Right lobe of liver (tissue), 4 donors: ENCODE results near the gene CCR5AS.

Experiments
- CTCF ChIP-seq, 4 donors: fragments of 200-600 bp in 3 of 4; fragments of 450-650 bp in 1 of 4; IDR thresholded peaks; one replicate each; pipeline versions ENCODE4 v1.5.1 to v1.8.0; 2016 to 2022; ENCODE audit warnings: antibody characterized with exemption in 4 of 4, mild to moderate bottlenecking in 2 of 4
- POLR2A ChIP-seq: fragments of 450-650 bp; IDR thresholded peaks from one replicate; pipeline ENCODE4 v1.6.1; 2017; ENCODE audit warnings: antibody characterized with exemption, mild to moderate bottlenecking
- donor health status: DM: no; HTN: no; CAD: no.
- donor health status: DM: no; HTN: no; CAD: no.
- donor health status: DM: no; HTN: yes; CAD: no.

- TF ChIP-seq CTCF (IDR thresholded peaks at IDR 0.05) (no peak), POLR2A (no peak)
Observed at GRCh38 chr3:46374755-46375154, 32.1 kb downstream of the CCR5AS start.
